Caco-2 (cell line): ENCODE results near the gene ZNF709. TPM values are rescaled to one million over a fixed set of nuclear protein-coding genes. Genes with fewer than 3 reads are reported as not detected.
"Not testable (repeated sequence)": the region's sequence is repeated elsewhere in the genome, so short reads cannot be mapped to it uniquely, and the experiment has no call there.

Experiments
- BruUV-seq: library from RNA; stranded (reverse); fragments of 400-500 nt; replicated peaks from 2 replicates; lab custom pipeline; 2021; lab: Mats Ljungman, UMichigan
- CTCF ChIA-PET: fragments of 300-600 bp; sonication (Branson Sonifier 250); formaldehyde crosslinking; loops from one replicate; lab custom pipeline; 2022; ENCODE audit warnings: antibody characterized with exemption; lab: Charles Lee
- POLR2A ChIA-PET: fragments of 300-600 bp; sonication (Branson Sonifier 250); formaldehyde crosslinking; loops from one replicate; lab custom pipeline; 2022; ENCODE audit warnings: antibody characterized with exemption; lab: Charles Lee
- DNase-seq, 2 experiments: peaks; one replicate each; pipeline versions ENCODE4 v3.0.0 to v3.0.0-alpha.2; 2020 to 2022
- H3K27me3 ChIP-seq: replicated peaks from 2 replicates; pipeline ENCODE4 v1.6.0; 2011; ENCODE audit warnings: low read length; ENCODE audit not compliant: control insufficient read depth, insufficient read depth
- H3K36me3 ChIP-seq: 2 replicates; pipeline ENCODE4 v1.5.1; 2011; ENCODE audit warnings: low read length; ENCODE audit not compliant: control insufficient read depth, insufficient read depth
- H3K4me1 ChIP-seq: fragments of 250-450 bp; sonication (Bioruptor Pico); 2 replicates; pipeline ENCODE4 v1.5.1; 2020; ENCODE audit warnings: mild to moderate bottlenecking
- H3K4me3 ChIP-seq: 2 replicates; pipeline ENCODE4 v1.5.1; 2011; ENCODE audit warnings: low read depth, mild to moderate bottlenecking, control low read depth, low read length
- H3K9me3 ChIP-seq: fragments of 250-450 bp; sonication (Bioruptor Pico); 2 replicates; pipeline ENCODE4 v1.5.1; 2020; ENCODE audit warnings: mild to moderate bottlenecking, moderate library complexity
- H3K27ac Mint-ChIP-seq: one replicate; pipeline ENCODE4 v1.8.0; 2022; ENCODE audit warnings: mixed read lengths; ENCODE audit not compliant: unreplicated experiment
- H3K27me3 Mint-ChIP-seq: one replicate; pipeline ENCODE4 v1.8.0; 2022; ENCODE audit warnings: mixed read lengths; ENCODE audit not compliant: insufficient read depth, unreplicated experiment
- H3K36me3 Mint-ChIP-seq: one replicate; pipeline ENCODE4 v1.8.0; 2022; ENCODE audit warnings: mild to moderate bottlenecking, mixed read lengths; ENCODE audit not compliant: insufficient read depth, unreplicated experiment
- H3K4me1 Mint-ChIP-seq: one replicate; pipeline ENCODE4 v1.8.0; 2022; ENCODE audit warnings: low read depth, mixed read lengths; ENCODE audit not compliant: unreplicated experiment
- H3K4me3 Mint-ChIP-seq: one replicate; pipeline ENCODE4 v1.8.0; 2022; ENCODE audit warnings: mild to moderate bottlenecking, moderate library complexity, mixed read lengths; ENCODE audit not compliant: unreplicated experiment
- H3K9me3 Mint-ChIP-seq: one replicate; pipeline ENCODE4 v1.8.0; 2022; ENCODE audit warnings: mixed read lengths; ENCODE audit not compliant: unreplicated experiment
- CTCF ChIP-seq, 2 experiments: fragments of 200-600 bp in 1 of 2; IDR thresholded peaks; 1 replicate in 1 of 2; 2 replicates in 1 of 2; pipeline versions ENCODE4 v1.5.1 to v1.8.0; 2011 to 2022; ENCODE audit warnings: antibody characterized with exemption in 1 of 2, control low read depth in 1 of 2, inconsistent platforms in 1 of 2, low read depth in 1 of 2, low read length in 1 of 2, mild to moderate bottlenecking in 1 of 2, moderate library complexity in 1 of 2; ENCODE audit not compliant: insufficient read depth in 1 of 2, severe bottlenecking in 1 of 2, unreplicated experiment in 1 of 2
- intact Hi-C: fragments of 100-400 bp; cut with micrococcal nuclease; formaldehyde crosslinking; loops from one replicate; pipeline ENCODE4 v1.10.0; 2022; ENCODE audit not compliant: unreplicated experiment
- total RNA-seq: library from RNA; stranded (reverse); gene quantifications from 2 replicates; pipeline ENCODE4 v1.2.3, GENCODE V29; 2022

ZNF709 gene
- total RNA-seq, 1 experiment from 2014 or later: 1.7 TPM

DNA sequence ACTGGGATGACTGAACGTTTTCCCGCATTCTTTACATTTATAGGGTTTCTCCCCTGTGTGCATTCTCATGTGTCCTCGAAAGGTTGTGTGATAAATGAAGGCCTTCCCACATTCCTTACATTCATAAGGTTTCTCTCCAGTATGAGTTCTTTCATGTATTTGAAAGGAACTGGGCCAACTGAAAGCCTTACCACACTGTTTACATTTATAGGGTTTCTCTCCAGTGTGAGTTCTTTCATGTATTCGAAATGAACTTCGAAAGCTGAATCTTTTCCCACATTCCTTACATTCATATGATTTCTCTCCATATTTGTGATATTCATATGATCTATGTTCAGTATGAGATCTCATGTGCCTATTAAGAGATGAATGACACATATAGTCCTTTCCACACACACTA lies 19.4 kb downstream of the ZNF709 start:
- ChIA-PET POLR2A (no interaction called here), CTCF (no interaction called here)
- Histone ChIP-seq H3K4me3 (no peak overlapping the region), H3K4me1 (no peaks in the 10 kb centered on the region), H3K36me3 (no peaks in the 10 kb centered on the region), H3K9me3 (peaks cover 31% of the 10 kb centered on the region), H3K27me3 (no peaks in the 10 kb centered on the region)
- no TSS peak for BruUV-seq
- TF ChIP-seq CTCF (IDR thresholded peaks at IDR 0.05; ENCODE audit: insufficient read depth in 1 of 2, low read depth in 1 of 2, low read length in 1 of 2, severe bottlenecking in 1 of 2, unreplicated experiment in 1 of 2): no peak
- H3K27ac Mint-ChIP-seq: no peak overlapping the region
- no peaks in the 10 kb centered on the region for H3K27me3 Mint-ChIP-seq
- peaks cover 20% of the 10 kb centered on the region for H3K9me3 Mint-ChIP-seq
- peaks cover 12% of the 10 kb centered on the region for H3K36me3 Mint-ChIP-seq
- H3K4me3 Mint-ChIP-seq: no peak overlapping the region
- no peaks in the 10 kb centered on the region for H3K4me1 Mint-ChIP-seq
- intact Hi-C loops: no loop called here
- no peak for DNase-seq

- no peak for TF ChIP-seq CTCF (IDR thresholded peaks at IDR 0.05; ENCODE audit: insufficient read depth in 1 of 2, low read depth in 1 of 2, low read length in 1 of 2, severe bottlenecking in 1 of 2, unreplicated experiment in 1 of 2)
- no peaks in the 10 kb centered on the region for H3K4me1 Mint-ChIP-seq
- H3K4me1 ChIP-seq: no peaks in the 10 kb centered on the region
- ChIA-PET POLR2A (no interaction called here), CTCF (no interaction called here)
- no peak for DNase-seq
- H3K4me3 Mint-ChIP-seq: no peak overlapping the region
- BruUV-seq: no TSS peak
- H3K9me3 Mint-ChIP-seq: peaks cover 20% of the 10 kb centered on the region
- H3K9me3 ChIP-seq: peaks cover 32% of the 10 kb centered on the region
- H3K36me3 ChIP-seq: no peaks in the 10 kb centered on the region
- no peak overlapping the region for H3K27ac Mint-ChIP-seq
- intact Hi-C loops: no loop called here
- no peaks in the 10 kb centered on the region for H3K27me3 Mint-ChIP-seq
- no peaks in the 10 kb centered on the region for H3K27me3 ChIP-seq
- peaks cover 12% of the 10 kb centered on the region for H3K36me3 Mint-ChIP-seq
- H3K4me3 ChIP-seq: no peak overlapping the region
These were observed 19.8 kb downstream of the ZNF709 start for GRCh38 chr19:12464769-12465168.

DNA sequence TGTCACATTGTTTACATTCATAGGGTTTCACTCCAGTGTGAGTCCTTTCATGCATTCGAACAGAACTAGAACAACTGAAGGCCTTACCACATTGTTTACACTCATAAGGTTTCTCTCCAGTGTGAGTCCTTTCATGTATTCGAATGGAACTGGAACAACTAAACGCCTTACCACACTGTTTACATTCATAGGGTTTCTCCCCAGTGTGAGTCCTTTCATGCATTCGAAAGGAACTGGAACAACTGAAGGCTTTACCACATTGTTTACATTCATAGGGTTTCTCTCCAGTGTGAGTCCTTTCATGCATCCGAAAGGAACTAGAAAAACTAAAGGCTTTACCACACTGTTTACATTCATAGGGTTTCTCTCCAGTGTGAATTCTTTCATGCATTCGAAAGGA lies 20.5 kb downstream of the ZNF709 start:
- H3K4me3 ChIP-seq, CTCF ChIA-PET, BruUV-seq, H3K4me1 Mint-ChIP-seq, H3K27me3 Mint-ChIP-seq, H3K27me3 ChIP-seq, H3K27ac Mint-ChIP-seq, H3K4me1 ChIP-seq, intact Hi-C loops, DNase-seq, POLR2A ChIA-PET, H3K36me3 ChIP-seq, H3K4me3 Mint-ChIP-seq: not testable (repeated sequence)
- peaks cover 20% of the 10 kb centered on the region for H3K9me3 Mint-ChIP-seq
- H3K36me3 Mint-ChIP-seq: peaks cover 12% of the 10 kb centered on the region
- H3K9me3 ChIP-seq: peaks cover 32% of the 10 kb centered on the region

DNA sequence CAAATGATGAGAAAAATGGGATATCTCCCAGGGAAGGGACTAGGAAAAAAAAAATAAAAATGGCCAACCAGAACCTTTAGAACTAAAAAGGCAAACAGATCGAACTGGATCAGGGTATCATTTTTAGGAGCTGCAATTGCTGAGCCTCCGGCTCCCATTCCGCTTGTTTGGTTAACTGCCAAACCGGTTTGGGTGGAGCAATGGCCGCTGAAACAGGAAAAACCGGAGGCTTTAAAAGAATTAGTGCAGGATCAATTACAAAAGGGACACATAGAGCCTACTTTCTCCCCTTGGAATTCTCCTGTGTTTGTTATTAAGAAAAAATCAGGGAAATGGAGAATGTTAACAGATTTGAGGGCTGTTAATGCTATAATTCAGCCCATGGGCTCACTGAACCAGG lies 31.1 kb downstream of the ZNF709 start:
- no peak for TF ChIP-seq CTCF (IDR thresholded peaks at IDR 0.05; ENCODE audit: insufficient read depth in 1 of 2, low read depth in 1 of 2, low read length in 1 of 2, severe bottlenecking in 1 of 2, unreplicated experiment in 1 of 2)
- DNase-seq: peak in 1 of 2 experiments; percentile 32
- peaks cover 5% of the 10 kb centered on the region for H3K4me1 Mint-ChIP-seq
- H3K27ac Mint-ChIP-seq: no peak overlapping the region
- H3K4me3 Mint-ChIP-seq: no peak overlapping the region
- no peaks in the 10 kb centered on the region for H3K9me3 ChIP-seq
- no peaks in the 10 kb centered on the region for H3K27me3 ChIP-seq
- intact Hi-C loops: no loop called here
- no peaks in the 10 kb centered on the region for H3K36me3 ChIP-seq
- ChIA-PET CTCF (no interaction called here), POLR2A (no interaction called here)
- H3K9me3 Mint-ChIP-seq: peaks cover 38% of the 10 kb centered on the region
- H3K36me3 Mint-ChIP-seq: no peaks in the 10 kb centered on the region
- no peaks in the 10 kb centered on the region for H3K27me3 Mint-ChIP-seq
- H3K4me1 ChIP-seq: no peaks in the 10 kb centered on the region
- no TSS peak for BruUV-seq
- no peak overlapping the region for H3K4me3 ChIP-seq
